GM18517 (cell line): Measurements from ENCODE around the gene FTCD.
"Not testable (repeated sequence)": the region's sequence is repeated elsewhere in the genome, so short reads cannot be mapped to it uniquely, and the experiment has no call there.

Experiments
- ATAC-seq: cut with Tn5 transposase; IDR thresholded peaks from one replicate; pipeline ENCODE4 v1.9.1; 2021; ENCODE audit warnings: mild to moderate bottlenecking, moderate library complexity; ENCODE audit not compliant: unreplicated experiment

FTCD gene, protein sequence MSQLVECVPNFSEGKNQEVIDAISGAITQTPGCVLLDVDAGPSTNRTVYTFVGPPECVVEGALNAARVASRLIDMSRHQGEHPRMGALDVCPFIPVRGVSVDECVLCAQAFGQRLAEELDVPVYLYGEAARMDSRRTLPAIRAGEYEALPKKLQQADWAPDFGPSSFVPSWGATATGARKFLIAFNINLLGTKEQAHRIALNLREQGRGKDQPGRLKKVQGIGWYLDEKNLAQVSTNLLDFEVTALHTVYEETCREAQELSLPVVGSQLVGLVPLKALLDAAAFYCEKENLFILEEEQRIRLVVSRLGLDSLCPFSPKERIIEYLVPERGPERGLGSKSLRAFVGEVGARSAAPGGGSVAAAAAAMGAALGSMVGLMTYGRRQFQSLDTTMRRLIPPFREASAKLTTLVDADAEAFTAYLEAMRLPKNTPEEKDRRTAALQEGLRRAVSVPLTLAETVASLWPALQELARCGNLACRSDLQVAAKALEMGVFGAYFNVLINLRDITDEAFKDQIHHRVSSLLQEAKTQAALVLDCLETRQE

DNA sequence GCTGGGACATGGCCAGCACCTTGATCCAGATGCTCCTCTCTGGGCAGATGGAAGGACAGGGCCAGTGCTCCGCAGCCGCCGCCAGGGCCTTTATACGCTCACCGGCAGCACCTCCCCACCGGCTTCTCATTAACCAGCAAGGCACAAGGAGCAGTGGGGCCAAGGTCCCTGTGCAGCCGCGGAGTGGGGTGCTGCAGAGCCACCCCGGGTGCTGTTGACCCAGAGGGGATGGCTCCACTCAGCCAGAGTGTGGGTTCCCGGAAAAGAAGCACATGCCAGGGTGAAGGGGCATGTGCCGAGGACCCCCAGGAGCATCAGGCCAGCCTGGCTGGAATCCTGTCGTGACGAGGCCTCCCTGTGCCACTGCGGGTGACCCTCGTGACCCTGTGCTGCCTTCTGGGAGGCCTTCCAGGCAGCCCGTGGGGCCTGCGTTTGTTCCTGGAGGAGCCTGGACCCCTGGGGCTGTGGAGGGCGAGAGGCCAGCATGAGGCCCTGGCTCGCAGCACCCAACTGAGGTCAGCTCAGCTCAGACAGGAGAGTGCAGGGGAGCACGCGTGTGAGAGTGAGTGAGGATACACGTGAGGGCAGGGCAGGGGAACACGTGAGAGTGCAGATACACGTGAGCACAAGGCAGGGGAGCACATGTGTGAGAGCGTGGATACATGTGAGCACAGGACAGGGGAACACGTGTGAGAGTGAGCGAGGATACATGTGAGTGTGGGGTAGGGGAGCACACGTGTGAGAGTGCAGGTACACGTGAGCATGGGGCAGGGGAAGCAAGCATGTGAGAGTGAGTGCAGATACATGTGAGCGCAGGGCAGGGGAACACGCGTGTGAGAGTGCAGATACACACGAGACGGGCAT lies at the start of gene FTCD:
Gene FTCD, minus strand, starts transcription at position 66 of the 864 bp plus-strand sequence. Its CDS starts 56 bp downstream, at position 10.
- ATAC-seq = no peak

DNA sequence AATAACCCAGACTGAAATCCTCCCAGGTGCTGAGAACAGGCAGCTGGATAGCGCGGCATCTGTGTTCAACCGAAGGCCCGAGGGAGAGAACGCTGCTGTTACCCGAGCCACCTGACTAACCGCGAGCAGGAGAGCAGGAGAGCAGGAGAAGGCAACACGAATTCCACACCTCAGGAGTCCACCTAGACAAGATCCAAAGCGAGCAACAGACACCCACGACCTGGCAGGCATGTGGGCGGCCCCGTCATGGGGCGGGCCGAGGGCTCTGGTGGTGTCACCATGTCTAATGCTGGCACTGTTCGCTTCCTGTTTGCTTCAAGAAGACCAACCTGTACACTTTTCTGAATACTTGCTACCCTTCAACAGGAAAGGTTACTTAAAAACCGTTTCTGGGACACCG lies 49.8 kb upstream of the FTCD start:
- ATAC-seq = no peak

DNA sequence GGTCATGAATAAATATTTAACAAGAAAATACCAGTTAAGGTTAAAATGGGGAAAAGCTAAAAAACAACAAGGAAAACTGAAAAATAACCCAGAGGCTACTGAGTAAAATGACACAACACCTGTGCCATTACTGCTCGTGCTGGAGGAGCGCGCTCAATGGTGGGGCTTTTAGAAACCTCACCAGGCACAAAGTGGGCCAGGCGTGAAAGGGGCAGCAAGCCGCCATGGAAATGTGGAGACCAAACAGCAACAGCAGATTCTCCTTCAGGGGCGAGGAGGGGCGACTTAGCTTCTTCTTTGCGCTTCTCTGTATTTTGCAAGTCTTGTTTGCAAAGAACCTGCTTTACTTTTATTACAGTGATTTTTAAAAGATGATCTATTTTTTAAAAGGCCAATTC lies 47.8 kb upstream of the FTCD start:
- no peak for ATAC-seq

GRCh38 chr21:46202592-46203202 lies 47.3 kb upstream of the FTCD start:
- no peak for ATAC-seq

GRCh38 chr21:46200877-46201803 lies 45.8 kb upstream of the FTCD start:
- not testable (repeated sequence) for ATAC-seq

GRCh38 chr21:46199436-46200373 lies 44.3 kb upstream of the FTCD start:
- ATAC-seq = no peak

DNA sequence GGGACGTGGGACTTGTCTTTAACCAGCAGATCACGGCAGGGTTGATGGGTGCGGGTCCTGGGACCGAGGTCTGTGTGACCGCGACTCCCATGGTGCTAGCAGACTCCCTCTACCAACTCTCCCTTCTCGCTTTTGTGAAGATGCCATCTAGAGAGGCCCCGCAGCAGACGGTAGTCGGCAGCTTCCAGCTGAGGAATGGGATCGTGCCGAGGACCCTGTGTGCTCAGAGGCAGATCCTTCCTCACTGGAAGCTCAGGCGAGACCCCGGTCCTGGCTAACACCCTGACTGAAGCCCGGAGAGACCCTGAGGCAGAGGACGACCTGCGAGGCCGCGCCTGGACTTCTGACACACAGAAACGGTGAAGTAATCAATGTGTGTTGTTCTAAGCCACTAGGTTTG lies 41.4 kb upstream of the FTCD start:
- no peak for ATAC-seq

GRCh38 chr21:46195595-46196195 lies 40.3 kb upstream of the FTCD start:
- ATAC-seq = no peak

DNA sequence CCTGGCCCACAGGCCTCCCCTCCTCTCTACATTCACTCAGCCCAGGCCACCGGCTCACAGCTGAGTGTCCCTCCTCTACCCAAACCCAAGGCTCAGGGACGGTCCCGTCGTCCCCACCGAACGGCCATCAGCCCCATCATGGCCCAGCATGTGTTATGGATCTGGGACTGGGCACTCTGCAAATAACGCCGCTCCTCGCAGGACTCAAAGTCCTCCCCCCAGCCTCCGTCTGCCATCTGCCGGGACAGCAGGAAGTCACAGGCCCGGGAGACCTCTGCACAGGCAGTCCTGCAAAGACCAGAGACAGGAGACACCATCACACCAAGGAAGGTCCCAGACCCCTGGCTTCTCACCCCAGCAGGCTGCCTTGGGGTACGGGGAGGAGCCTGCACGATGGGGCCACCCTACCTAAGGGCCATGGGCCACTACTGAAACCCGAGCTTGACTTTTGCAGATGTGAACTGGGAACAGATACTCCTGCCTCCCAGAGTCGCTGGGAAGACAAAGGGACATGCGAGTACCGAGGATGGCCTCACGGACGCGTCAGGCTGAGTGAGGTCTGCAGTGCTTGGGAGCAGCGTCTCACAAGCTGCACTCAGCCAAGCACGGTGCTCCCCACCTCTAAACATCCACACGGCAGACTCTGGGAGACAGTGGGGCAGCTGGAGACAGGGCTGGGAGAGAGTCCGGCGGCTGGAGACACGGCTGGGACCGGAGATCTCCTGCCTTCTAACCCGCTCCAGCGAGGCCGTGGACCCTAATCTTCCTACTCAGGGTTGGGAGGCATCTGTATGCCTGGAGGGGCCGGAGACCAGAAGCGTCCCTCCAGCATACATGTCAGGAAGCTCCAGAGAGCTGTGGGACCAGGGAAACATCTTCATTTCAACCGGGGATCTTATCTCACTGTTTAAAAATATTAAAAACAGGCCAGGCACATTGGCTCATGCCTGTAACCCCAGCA lies 39.3 kb upstream of the FTCD start:
- ATAC-seq = no peak

GRCh38 chr21:46193829-46194373 lies 38.5 kb upstream of the FTCD start:
- no peak for ATAC-seq

DNA sequence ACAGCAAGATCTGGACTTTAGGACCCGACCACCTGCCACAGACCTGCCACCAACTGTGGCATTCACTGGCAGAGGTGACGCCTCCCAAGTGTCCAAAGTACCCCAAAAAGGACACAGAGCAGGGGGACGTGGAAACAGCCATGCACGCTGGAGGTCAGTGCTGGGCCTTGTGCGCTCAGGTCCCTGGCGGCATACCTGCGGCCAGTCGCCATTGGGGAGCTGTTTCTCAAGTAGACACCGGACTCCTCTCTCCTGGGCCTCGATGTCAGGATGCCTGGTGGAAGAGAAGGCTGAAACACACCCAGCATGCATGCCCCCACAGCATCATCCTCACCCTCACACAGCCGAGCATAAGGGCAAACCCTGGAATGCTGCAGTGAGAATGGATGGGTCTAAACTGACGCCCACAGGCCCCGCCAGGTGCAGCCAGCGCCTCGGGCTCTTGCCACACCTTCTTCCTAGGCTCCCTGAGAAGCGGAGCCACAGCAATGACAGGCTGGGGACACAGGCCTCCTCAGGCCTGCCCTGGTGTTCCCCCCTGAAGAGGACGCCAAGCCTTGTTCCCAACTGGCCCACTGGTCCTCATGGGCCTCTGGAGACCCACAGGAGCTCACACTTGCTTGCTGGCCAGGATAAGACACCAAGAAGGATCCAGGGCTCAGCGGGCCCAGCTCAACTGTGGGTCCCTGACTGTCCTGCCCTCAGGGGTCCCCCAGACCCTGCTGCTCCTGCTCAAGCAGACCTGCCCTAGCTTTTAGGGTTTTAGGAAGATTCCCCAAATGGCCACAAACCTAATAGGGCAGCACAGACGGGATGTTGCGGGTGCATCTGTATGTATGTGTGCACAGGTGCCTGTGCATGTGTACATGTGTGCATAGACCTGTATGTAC lies 36.6 kb upstream of the FTCD start:
- no peak for ATAC-seq

- ATAC-seq = no peak
Measured at GRCh38 chr21:46191257-46191685, 35.9 kb upstream of the FTCD start.

- no peak for ATAC-seq
Measured at GRCh38 chr21:46190491-46191131, 35.2 kb upstream of the FTCD start.

GRCh38 chr21:46189959-46190490 lies 34.6 kb upstream of the FTCD start:
- no peak for ATAC-seq

- ATAC-seq = no peak
Measured at GRCh38 chr21:46189213-46189958, 34.0 kb upstream of the FTCD start.
